Coronary artery (tissue), 2 donors: ENCODE data around the gene CPXM2.

Experiments used
- DNase-seq: peaks from one replicate; pipeline ENCODE4 v3.0.0-alpha.2; 2017; ENCODE audit warnings: low spot score
- H3K27ac ChIP-seq, 2 donors: fragments of 200-600 bp; sonication (generic); one replicate each; pipeline ENCODE4 v1.5.1; 2016 to 2019
- H3K4me3 ChIP-seq: fragments of 200-600 bp; sonication (generic); 2 replicates; pipeline ENCODE4 v1.5.1; 2016; ENCODE audit warnings: mild to moderate bottlenecking, moderate library complexity
- TF ChIP-seq, protein P1 (sequence below): fragments of 200-600 bp; sonication (generic); IDR thresholded peaks from one replicate; pipeline ENCODE4 v1.5.1; 2019; ENCODE audit warnings: antibody characterized with exemption

Gene CPXM2

DNA sequence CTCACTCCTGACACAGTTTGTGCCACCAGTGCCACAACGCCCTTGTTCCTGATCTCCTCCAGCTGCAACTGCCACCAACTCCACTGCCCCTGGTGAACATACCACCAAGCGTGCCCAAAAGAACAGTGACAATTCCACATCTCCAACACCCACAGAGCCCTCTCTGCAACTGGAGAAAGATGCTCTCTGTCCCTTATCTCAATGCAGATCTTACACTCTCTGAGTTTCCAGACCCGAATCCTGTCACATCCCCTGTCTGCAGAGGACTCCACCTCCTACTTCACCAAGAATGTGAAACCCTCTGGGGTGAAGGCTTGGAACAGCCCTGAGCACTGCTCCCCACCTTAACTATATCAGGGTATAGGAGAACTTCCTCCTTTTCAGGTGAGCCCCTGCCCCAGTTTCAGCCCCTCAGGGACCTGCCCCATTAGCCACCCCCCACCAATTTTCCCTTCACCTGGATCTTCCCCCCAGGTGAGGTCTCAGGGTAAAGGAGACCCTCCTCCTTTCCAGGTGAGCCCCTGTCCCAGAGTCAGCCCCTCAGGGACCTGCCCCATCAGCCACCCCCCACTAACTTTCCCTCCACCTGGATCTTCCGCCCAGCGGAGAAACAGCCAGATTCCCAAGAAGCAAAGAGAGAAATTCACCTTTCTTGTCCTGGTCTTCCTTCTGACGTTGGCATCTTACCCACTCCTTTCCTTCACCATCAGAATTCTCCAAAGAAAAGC is 55.0 kb downstream of the CPXM2 start:
- TF ChIP-seq, protein P1, sequence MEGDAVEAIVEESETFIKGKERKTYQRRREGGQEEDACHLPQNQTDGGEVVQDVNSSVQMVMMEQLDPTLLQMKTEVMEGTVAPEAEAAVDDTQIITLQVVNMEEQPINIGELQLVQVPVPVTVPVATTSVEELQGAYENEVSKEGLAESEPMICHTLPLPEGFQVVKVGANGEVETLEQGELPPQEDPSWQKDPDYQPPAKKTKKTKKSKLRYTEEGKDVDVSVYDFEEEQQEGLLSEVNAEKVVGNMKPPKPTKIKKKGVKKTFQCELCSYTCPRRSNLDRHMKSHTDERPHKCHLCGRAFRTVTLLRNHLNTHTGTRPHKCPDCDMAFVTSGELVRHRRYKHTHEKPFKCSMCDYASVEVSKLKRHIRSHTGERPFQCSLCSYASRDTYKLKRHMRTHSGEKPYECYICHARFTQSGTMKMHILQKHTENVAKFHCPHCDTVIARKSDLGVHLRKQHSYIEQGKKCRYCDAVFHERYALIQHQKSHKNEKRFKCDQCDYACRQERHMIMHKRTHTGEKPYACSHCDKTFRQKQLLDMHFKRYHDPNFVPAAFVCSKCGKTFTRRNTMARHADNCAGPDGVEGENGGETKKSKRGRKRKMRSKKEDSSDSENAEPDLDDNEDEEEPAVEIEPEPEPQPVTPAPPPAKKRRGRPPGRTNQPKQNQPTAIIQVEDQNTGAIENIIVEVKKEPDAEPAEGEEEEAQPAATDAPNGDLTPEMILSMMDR: no peak
- peak overlapping the region in 1 of 2 donors; percentile 76 for H3K27ac ChIP-seq
- no peak for DNase-seq

DNA sequence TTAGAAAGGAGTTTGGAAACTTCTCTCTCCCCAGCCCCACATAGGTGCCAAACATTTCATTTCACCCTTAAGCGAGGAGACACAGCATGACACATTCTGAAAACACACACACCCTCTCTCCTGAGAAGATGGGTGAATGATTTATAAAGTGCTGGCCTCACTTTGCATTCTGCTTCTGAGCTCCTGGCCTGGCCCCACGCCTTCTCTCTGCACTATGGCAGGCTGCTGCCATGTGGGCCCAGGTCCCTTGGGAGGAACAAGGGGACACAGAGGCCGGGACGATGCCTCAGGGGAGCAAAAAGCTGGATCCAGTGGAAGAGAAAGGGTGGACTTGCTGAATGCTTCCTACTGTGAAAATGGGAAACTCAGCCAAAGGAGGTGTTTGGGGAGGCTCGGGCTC is 56.0 kb downstream of the CPXM2 start:
- H3K4me3 ChIP-seq: no peak overlapping the region
- TF ChIP-seq, protein P1: no peak
- no peak for DNase-seq
- H3K27ac ChIP-seq: peak overlapping the region; percentile 1 to 76

More for the DNA sequence above, 55.0 kb downstream of the CPXM2 start:
- H3K4me3 ChIP-seq: no peak overlapping the region

DNA sequence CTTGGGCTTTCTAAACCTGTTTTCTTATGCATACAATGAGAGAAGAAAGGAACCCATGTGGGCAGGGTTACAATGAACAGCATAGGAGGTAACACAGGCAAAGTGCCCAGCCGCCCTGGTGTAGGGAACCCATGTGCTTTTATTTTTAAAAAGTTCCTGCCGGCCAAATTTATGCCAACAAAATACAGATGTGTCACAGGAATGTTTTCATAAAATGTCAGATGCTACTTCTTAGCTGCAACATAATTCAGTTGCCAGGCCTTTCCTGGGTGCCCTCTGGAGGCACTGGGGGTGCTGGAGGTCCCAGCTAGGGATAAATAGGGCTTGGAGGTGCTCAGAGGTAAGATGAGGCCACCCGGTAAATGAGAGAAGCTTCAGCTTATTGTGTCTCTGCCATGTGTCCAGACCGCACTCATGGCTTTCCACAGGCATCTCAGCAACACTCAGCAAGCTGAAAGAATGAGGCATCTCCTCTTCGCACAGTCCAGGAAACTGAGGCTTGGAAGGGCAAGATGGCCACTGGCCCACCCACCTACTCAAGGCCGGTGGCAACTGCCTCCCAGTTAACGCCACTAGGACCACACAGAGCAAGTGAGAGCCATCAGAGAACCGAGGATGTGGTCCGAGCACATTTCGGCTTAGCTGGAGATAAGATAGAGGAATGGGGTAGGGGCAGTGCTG is 58.3 kb downstream of the CPXM2 start:
- H3K4me3 ChIP-seq: no peak overlapping the region
- TF ChIP-seq, protein P1: no peak
- no peak for DNase-seq
- H3K27ac ChIP-seq: peak overlapping the region in 1 of 2 donors; percentile 76

DNA sequence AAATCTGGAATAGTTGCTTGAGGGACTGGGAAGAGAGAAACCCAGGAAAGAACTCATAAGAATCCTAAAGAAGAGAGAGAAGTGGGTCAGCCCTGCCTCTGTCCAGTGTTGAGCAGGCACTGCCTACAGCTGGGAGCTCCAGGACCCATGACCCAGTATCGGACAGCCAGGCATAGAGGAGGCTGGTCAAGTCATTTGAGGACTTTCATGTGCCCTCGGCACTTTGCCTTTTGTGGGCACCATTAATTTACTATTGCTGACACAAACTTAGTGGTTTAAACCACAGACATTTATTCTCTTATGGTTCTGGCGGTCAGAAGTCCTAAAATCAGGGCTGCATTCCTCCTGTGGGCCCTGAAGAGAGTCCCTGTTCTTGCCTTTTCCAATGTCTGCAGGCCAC is 60.3 kb downstream of the CPXM2 start:
- DNase-seq: no peak
- TF ChIP-seq, protein P1: no peak
- H3K27ac ChIP-seq: peak overlapping the region in 1 of 2 donors; percentile 27
- H3K4me3 ChIP-seq: no peak overlapping the region

DNA sequence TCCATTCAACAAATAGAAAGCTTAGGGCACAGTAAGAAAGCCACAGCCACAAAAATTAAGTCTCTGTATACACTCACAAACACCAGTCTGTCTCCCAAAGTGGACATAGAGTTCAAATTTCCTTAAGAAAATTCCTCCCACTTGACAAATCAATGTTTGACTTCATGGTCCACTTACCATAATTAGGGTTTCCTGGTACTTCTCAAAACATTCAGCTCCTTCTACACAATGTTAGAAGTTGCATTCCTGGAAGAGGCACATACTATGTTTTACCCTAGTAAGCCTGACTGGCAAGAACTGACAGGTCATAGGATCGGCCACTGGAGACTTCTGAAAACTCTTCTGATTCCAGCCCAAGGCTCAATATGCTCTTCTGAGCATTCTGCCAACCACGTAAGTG is 70.5 kb downstream of the CPXM2 start:
- TF ChIP-seq, protein P1: no peak
- Histone ChIP-seq H3K4me3 (no peak overlapping the region), H3K27ac (peak overlapping the region in 1 of 2 donors; percentile 31)
- DNase-seq: no peak

DNA sequence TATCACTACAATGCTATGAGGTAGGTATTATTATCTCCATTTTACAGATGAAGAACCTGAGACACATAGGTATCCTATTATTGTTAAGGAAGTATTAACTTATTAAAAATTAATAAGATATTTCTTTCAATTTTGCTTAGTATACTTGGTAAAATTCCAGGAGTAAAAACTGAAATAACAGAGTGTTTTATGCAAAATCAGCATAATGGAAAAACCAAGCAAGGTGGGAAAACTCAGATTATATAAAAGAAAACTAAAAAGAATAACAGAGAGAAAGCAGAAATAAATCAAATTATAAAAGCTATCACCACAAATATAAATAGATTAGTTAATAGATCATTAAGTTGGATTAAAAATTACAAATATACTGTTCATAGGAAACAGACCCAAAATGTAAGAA is 82.0 kb downstream of the CPXM2 start:
- TF ChIP-seq, protein P1: no peak
- no peak for DNase-seq
- Histone ChIP-seq H3K27ac (no peak overlapping the region), H3K4me3 (no peak overlapping the region)

DNA sequence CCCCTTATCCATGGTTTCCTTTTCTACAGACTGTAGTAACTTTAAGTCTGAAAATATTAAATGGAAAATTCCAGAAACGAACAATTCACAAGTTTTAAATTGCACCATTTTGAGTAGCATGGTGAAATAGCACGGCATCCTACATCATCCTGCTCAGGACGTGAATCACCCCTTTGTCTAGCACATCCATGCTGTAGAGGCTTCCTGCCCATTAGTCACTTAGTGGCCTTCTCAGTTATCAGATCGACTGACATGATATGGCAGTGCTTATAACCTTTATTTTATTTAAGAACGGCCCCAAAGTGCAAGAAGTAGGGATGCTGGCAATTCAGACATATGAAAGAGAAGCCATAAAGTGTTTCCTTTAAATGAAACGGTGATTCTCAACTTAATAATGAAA is 82.7 kb downstream of the CPXM2 start:
- TF ChIP-seq, protein P1: no peak
- H3K27ac ChIP-seq: peak overlapping the region in 1 of 2 donors; percentile 48
- no peak overlapping the region for H3K4me3 ChIP-seq
- no peak for DNase-seq
